ENCODE results near the gene ZNF74.

The ZNF74 gene

GRCh38 chr22:20432244-20432686, 38.3 kb downstream of the ZNF74 start:
- Histone ChIP-seq H3K4me1 (ENCODE audit: insufficient read depth, poor library complexity, severe bottlenecking) (no peaks in the 10 kb centered on the region), H3K27me3 (ENCODE audit: insufficient read depth, poor library complexity, severe bottlenecking) (no peaks in the 10 kb centered on the region)
- DNase-seq (ENCODE audit: low spot score) = peak; percentile 23

GRCh38 chr22:20433191-20433590, 39.2 kb downstream of the ZNF74 start:
- no peak overlapping the region for H3K4me3 ChIP-seq (ENCODE audit: severe bottlenecking)
- ATAC-seq (ENCODE audit: low read depth) (no peak), DNase-seq (ENCODE audit: low spot score) (peak; percentile 28)
- TF ChIP-seq CTCF (IDR thresholded peaks at IDR 0.05; ENCODE audit: poor library complexity, severe bottlenecking) = no peak
- no peaks in the 10 kb centered on the region for H3K27me3 ChIP-seq (ENCODE audit: insufficient read depth, poor library complexity, severe bottlenecking)
- no peaks in the 10 kb centered on the region for H3K9me3 ChIP-seq (ENCODE audit: severe bottlenecking)
- 0 out of 2 replicates have a peak, but pooled peaks cover 3% of the 10 kb centered on the region for H3K36me3 ChIP-seq (ENCODE audit: low read depth)
- no peaks in the 10 kb centered on the region for H3K4me1 ChIP-seq (ENCODE audit: insufficient read depth, poor library complexity, severe bottlenecking)
- H3K27ac ChIP-seq (ENCODE audit: poor library complexity, severe bottlenecking) = no peak overlapping the region

More at GRCh38 chr22:20432244-20432686, 38.3 kb downstream of the ZNF74 start:
- no peak for TF ChIP-seq CTCF (IDR thresholded peaks at IDR 0.05; ENCODE audit: poor library complexity, severe bottlenecking)
- no peaks in the 10 kb centered on the region for H3K9me3 ChIP-seq (ENCODE audit: severe bottlenecking)
- no peak overlapping the region for H3K4me3 ChIP-seq (ENCODE audit: severe bottlenecking)
- ATAC-seq (ENCODE audit: low read depth) = no peak
- H3K27ac ChIP-seq (ENCODE audit: poor library complexity, severe bottlenecking) = no peak overlapping the region
- 0 out of 2 replicates have a peak, but pooled peaks cover 3% of the 10 kb centered on the region for H3K36me3 ChIP-seq (ENCODE audit: low read depth)

- ATAC-seq (ENCODE audit: low read depth) = no peak
- 0 out of 2 replicates have a peak, but pooled peaks cover 3% of the 10 kb centered on the region for H3K36me3 ChIP-seq (ENCODE audit: low read depth)
- H3K27ac ChIP-seq (ENCODE audit: poor library complexity, severe bottlenecking) = no peak overlapping the region
- no peak overlapping the region for H3K4me3 ChIP-seq (ENCODE audit: severe bottlenecking)
- H3K9me3 ChIP-seq (ENCODE audit: severe bottlenecking) = no peaks in the 10 kb centered on the region
- no peak for TF ChIP-seq CTCF (IDR thresholded peaks at IDR 0.05; ENCODE audit: poor library complexity, severe bottlenecking)
- DNase-seq (ENCODE audit: low spot score) = peak; percentile 34
- no peaks in the 10 kb centered on the region for H3K27me3 ChIP-seq (ENCODE audit: insufficient read depth, poor library complexity, severe bottlenecking)
- no peaks in the 10 kb centered on the region for H3K4me1 ChIP-seq (ENCODE audit: insufficient read depth, poor library complexity, severe bottlenecking)
These were observed 39.8 kb downstream of the ZNF74 start for GRCh38 chr22:20433686-20434241.

- 0 out of 2 replicates have a peak, but pooled peaks cover 3% of the 10 kb centered on the region for H3K36me3 ChIP-seq (ENCODE audit: low read depth)
- H3K4me1 ChIP-seq (ENCODE audit: insufficient read depth, poor library complexity, severe bottlenecking) = no peaks in the 10 kb centered on the region
- no peak overlapping the region for H3K4me3 ChIP-seq (ENCODE audit: severe bottlenecking)
- no peak for ATAC-seq (ENCODE audit: low read depth)
- no peak for TF ChIP-seq CTCF (IDR thresholded peaks at IDR 0.05; ENCODE audit: poor library complexity, severe bottlenecking)
- no peaks in the 10 kb centered on the region for H3K9me3 ChIP-seq (ENCODE audit: severe bottlenecking)
- DNase-seq (ENCODE audit: low spot score) = peak; percentile 27
- H3K27me3 ChIP-seq (ENCODE audit: insufficient read depth, poor library complexity, severe bottlenecking) = no peaks in the 10 kb centered on the region
- no peak overlapping the region for H3K27ac ChIP-seq (ENCODE audit: poor library complexity, severe bottlenecking)
These were observed 40.4 kb downstream of the ZNF74 start for GRCh38 chr22:20434264-20434751.

- no peak overlapping the region for H3K4me3 ChIP-seq (ENCODE audit: severe bottlenecking)
- ATAC-seq (ENCODE audit: low read depth) (no peak), DNase-seq (ENCODE audit: low spot score) (peak; percentile 46)
- H3K27ac ChIP-seq (ENCODE audit: poor library complexity, severe bottlenecking) = no peak overlapping the region
- H3K27me3 ChIP-seq (ENCODE audit: insufficient read depth, poor library complexity, severe bottlenecking) = no peaks in the 10 kb centered on the region
- no peaks in the 10 kb centered on the region for H3K9me3 ChIP-seq (ENCODE audit: severe bottlenecking)
- no peak for TF ChIP-seq CTCF (IDR thresholded peaks at IDR 0.05; ENCODE audit: poor library complexity, severe bottlenecking)
- no peaks in the 10 kb centered on the region for H3K4me1 ChIP-seq (ENCODE audit: insufficient read depth, poor library complexity, severe bottlenecking)
- no peaks in the 10 kb centered on the region for H3K36me3 ChIP-seq (ENCODE audit: low read depth)
These were observed 40.8 kb downstream of the ZNF74 start for GRCh38 chr22:20434773-20435172.

Measured in RWPE2 (cell line).